ENCODE data around the gene DCD.

- TF ChIP-seq CTCF (IDR thresholded peaks at IDR 0.05; ENCODE audit: insufficient read depth, low read depth, low read length), result no peak
- no peak for TF ChIP-seq EZH2 (IDR thresholded peaks at IDR 0.05; ENCODE audit: insufficient read depth, low read length)
Observed at GRCh38 chr12:54608156-54608555, 40.0 kb downstream of the DCD start.

Measured in astrocyte (in vitro differentiated cells and primary cell).